ENCODE results near the gene GOLGA6A. TPM values are rescaled to one million over a fixed set of nuclear protein-coding genes. Genes with fewer than 3 reads are reported as not detected.

GOLGA6A gene
- total RNA-seq, 4 donors from 2014 or later: 0.20 to 0.87 TPM; not detected in 2

- 62 to 74% methylated on average over 7 of the region's 7 CpGs for WGBS, 2 donors
- no peak overlapping the region for H3K27ac ChIP-seq
- DNase-seq (ENCODE audit: low spot score in 2 of 2): no peak
- no peak overlapping the region for H3K4me3 ChIP-seq
- no peak for TF ChIP-seq POLR2A (IDR thresholded peaks at IDR 0.05)
- H3K36me3 ChIP-seq: no peaks in the 10 kb centered on the region
- H3K9me3 ChIP-seq: no peaks in the 10 kb centered on the region
- H3K27me3 ChIP-seq: peaks cover 0 to 74% of the 10 kb centered on the region in 2 donors
- peaks cover 0 to 27% (median 21%) of the 10 kb centered on the region in 4 donors for H3K4me1 ChIP-seq
These were observed 42.4 kb upstream of the GOLGA6A start for GRCh38 chr15:74124759-74125158.

GRCh38 chr15:74124196-74124595, 41.8 kb upstream of the GOLGA6A start:
- H3K4me1 ChIP-seq: peaks cover 0 to 21% (median 15%) of the 10 kb centered on the region in 4 donors
- no peaks in the 10 kb centered on the region for H3K36me3 ChIP-seq
- 75 to 90% methylated on average over 3 of the region's 3 CpGs for WGBS, 2 donors
- H3K27me3 ChIP-seq: peaks cover 0 to 74% of the 10 kb centered on the region in 2 donors
- H3K9me3 ChIP-seq: no peaks in the 10 kb centered on the region
- no peak overlapping the region for H3K4me3 ChIP-seq
- no peak overlapping the region for H3K27ac ChIP-seq
- DNase-seq (ENCODE audit: low spot score in 2 of 2): no peak
- TF ChIP-seq EP300 (IDR thresholded peaks at IDR 0.05) (no peak), POLR2A (IDR thresholded peaks at IDR 0.05) (no peak)
- TF ChIP-seq, protein P1, sequence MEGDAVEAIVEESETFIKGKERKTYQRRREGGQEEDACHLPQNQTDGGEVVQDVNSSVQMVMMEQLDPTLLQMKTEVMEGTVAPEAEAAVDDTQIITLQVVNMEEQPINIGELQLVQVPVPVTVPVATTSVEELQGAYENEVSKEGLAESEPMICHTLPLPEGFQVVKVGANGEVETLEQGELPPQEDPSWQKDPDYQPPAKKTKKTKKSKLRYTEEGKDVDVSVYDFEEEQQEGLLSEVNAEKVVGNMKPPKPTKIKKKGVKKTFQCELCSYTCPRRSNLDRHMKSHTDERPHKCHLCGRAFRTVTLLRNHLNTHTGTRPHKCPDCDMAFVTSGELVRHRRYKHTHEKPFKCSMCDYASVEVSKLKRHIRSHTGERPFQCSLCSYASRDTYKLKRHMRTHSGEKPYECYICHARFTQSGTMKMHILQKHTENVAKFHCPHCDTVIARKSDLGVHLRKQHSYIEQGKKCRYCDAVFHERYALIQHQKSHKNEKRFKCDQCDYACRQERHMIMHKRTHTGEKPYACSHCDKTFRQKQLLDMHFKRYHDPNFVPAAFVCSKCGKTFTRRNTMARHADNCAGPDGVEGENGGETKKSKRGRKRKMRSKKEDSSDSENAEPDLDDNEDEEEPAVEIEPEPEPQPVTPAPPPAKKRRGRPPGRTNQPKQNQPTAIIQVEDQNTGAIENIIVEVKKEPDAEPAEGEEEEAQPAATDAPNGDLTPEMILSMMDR (IDR thresholded peaks at IDR 0.05): no peak

DNA sequence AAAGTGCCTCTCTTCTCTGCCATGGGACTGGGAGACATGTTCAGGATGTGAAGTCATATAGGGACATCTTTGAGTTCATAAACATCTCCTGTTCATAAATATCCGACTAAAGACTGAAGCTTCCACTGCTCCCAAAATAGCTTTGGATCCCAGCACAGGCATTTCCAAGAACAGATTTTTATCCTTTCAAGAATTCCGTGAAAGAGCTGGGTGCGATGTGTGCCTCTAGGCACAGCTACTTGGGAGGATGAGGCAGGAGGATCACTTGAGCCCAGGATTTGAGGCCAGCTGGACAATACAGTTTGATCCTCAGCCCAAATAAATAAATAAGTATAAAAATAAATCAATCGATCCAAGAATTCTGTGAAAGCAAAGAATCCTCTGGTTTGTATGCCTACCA, 41.3 kb upstream of the GOLGA6A start:
- 68 to 72% methylated on average over 4 of the region's 4 CpGs for WGBS, 2 donors
- TF ChIP-seq EP300 (IDR thresholded peaks at IDR 0.05) (no peak), POLR2A (IDR thresholded peaks at IDR 0.05) (no peak)
- TF ChIP-seq, protein P1 (IDR thresholded peaks at IDR 0.05): no peak
- Histone ChIP-seq H3K36me3 (no peaks in the 10 kb centered on the region), H3K27ac (no peak overlapping the region), H3K9me3 (no peaks in the 10 kb centered on the region), H3K27me3 (peaks cover 0 to 69% of the 10 kb centered on the region in 2 donors), H3K4me1 (peaks cover 0 to 16% (median 12%) of the 10 kb centered on the region in 4 donors), H3K4me3 (no peak overlapping the region)
- no peak for DNase-seq (ENCODE audit: low spot score in 2 of 2)

GRCh38 chr15:74123131-74123429, 40.7 kb upstream of the GOLGA6A start:
- TF ChIP-seq POLR2A (IDR thresholded peaks at IDR 0.05) (no peak), EP300 (IDR thresholded peaks at IDR 0.05) (no peak)
- TF ChIP-seq, protein P1 (IDR thresholded peaks at IDR 0.05): no peak

DNA sequence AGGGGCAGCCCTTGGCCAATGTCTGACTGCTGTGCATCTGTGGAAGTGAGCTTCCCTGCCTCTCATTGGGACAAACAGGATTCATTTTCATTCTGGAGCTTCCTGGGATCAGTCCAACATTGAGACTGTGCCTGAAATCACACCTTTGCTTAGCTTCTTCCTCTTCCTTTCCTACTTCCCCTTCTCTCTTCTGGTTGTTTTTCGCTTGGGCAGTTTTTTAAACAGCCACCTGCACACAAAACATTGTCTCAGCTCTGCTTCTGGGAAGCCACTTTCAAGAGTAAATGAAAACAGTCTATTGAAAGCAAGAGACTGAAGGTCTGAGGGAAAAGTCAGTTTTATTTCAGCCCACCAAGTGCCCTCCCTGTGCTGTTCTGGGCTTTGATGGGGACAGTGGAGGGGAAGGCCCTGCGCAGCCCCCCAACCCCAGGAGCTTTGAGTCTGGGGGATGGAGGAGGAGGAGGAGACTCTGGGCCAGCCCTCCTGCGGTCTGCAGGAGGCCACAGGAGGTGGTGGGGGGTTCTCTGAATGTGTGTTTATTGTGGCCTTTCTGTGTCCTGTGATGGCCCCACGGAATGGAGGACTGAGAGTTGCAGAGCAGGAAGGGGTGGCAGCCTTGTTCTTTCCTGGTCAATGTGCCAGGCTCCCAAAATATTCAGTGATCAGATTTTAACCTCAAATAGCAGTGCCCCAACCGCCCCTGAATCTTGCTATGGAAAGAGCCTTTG, 40.2 kb upstream of the GOLGA6A start:
- Histone ChIP-seq H3K36me3 (no peaks in the 10 kb centered on the region), H3K27me3 (peaks cover 0 to 58% of the 10 kb centered on the region in 2 donors), H3K27ac (no peak overlapping the region), H3K4me1 (peaks cover 0 to 5% (median 1%) of the 10 kb centered on the region in 4 donors), H3K9me3 (no peaks in the 10 kb centered on the region), H3K4me3 (no peak overlapping the region)
- no peak for DNase-seq (ENCODE audit: low spot score in 2 of 2)
- 42 to 51% methylated on average over 5 of the region's 5 CpGs for WGBS, 2 donors
- TF ChIP-seq POLR2A (IDR thresholded peaks at IDR 0.05): no peak
- TF ChIP-seq, protein P1 (IDR thresholded peaks at IDR 0.05): no peak
- no peak for TF ChIP-seq EP300 (IDR thresholded peaks at IDR 0.05)

More at GRCh38 chr15:74123131-74123429, 40.7 kb upstream of the GOLGA6A start:
- H3K4me1 ChIP-seq: peaks cover 0 to 10% (median 7%) of the 10 kb centered on the region in 4 donors
- no peak overlapping the region for H3K4me3 ChIP-seq
- no peaks in the 10 kb centered on the region for H3K36me3 ChIP-seq
- WGBS, 2 donors: 46 to 48% methylated on average over 4 of the region's 4 CpGs
- no peaks in the 10 kb centered on the region for H3K9me3 ChIP-seq
- peaks cover 0 to 64% of the 10 kb centered on the region in 2 donors for H3K27me3 ChIP-seq
- no peak overlapping the region for H3K27ac ChIP-seq
- no peak for DNase-seq (ENCODE audit: low spot score in 2 of 2)
